HepG2 (cell line): ENCODE results near the gene RNF114. TPM values are rescaled to one million over a fixed set of nuclear protein-coding genes. Genes with fewer than 3 reads are reported as not detected.
A peak's percentile ranks its signal among the peaks of the same experiment; 100 is the strongest.

Source experiments
- CENPT ChIP-seq: sonication (generic); formaldehyde crosslinking; IDR thresholded peaks from 2 replicates; pipeline ENCODE4 v1.8.0; 2022; ENCODE audit warnings: low read depth, mild to moderate bottlenecking, moderate library complexity, missing genetic modification reagents
- DDIT3 ChIP-seq: sonication (generic); formaldehyde crosslinking; IDR thresholded peaks from 2 replicates; pipeline ENCODE4 v1.4.0; 2020; ENCODE audit warnings: mild to moderate bottlenecking, missing genetic modification reagents
- DPF2 ChIP-seq: sonication (generic); formaldehyde crosslinking; IDR thresholded peaks from 2 replicates; pipeline ENCODE4 v1.4.0; 2020; ENCODE audit warnings: mild to moderate bottlenecking, low read depth, missing genetic modification reagents, borderline replicate concordance
- HMG20B ChIP-seq: conservative IDR thresholded peaks from 2 replicates; pipeline ENCODE4 v1.6.1; 2016; ENCODE audit warnings: missing genetic modification reagents, missing compliant biosample characterization
- HNF4A ChIP-seq: sonication (generic); formaldehyde crosslinking; IDR thresholded peaks from 2 replicates; pipeline ENCODE4 v1.4.0; 2020; ENCODE audit warnings: missing genetic modification reagents
- MTF2 ChIP-seq: sonication (generic); formaldehyde crosslinking; IDR thresholded peaks from 2 replicates; pipeline ENCODE4 v1.5.0; 2020; ENCODE audit warnings: missing genetic modification reagents, borderline replicate concordance
- RBM22 ChIP-seq: fragments of 200-400 bp; formaldehyde crosslinking; optimal IDR thresholded peaks from 2 replicates; pipeline ENCODE3; 2017; ENCODE audit warnings: mild to moderate bottlenecking, low read length, moderate library complexity
- SIX1 ChIP-seq: sonication (generic); formaldehyde crosslinking; IDR thresholded peaks from 2 replicates; pipeline ENCODE4 v1.4.0; 2020; ENCODE audit warnings: missing genetic modification reagents, borderline replicate concordance
- SYNCRIP ChIP-seq: fragments of 200-400 bp; formaldehyde crosslinking; IDR thresholded peaks from 2 replicates; pipeline ENCODE4 v1.6.1; 2018; ENCODE audit warnings: mild to moderate bottlenecking, low read depth, low read length; ENCODE audit not compliant: insufficient read depth
- ZBTB10 ChIP-seq: sonication (generic); formaldehyde crosslinking; IDR thresholded peaks from 2 replicates; pipeline ENCODE4 v1.4.0; 2020; ENCODE audit warnings: missing genetic modification reagents, borderline replicate concordance
- ZBTB26 ChIP-seq: IDR thresholded peaks from 2 replicates; pipeline ENCODE4 v1.6.1; 2016; ENCODE audit warnings: missing compliant biosample characterization, missing genetic modification reagents, borderline replicate concordance
- ZBTB46 ChIP-seq: sonication (generic); formaldehyde crosslinking; IDR thresholded peaks from 2 replicates; pipeline ENCODE4 v1.4.0; 2020; ENCODE audit warnings: mild to moderate bottlenecking, missing genetic modification reagents, borderline replicate concordance
- ZNF326 ChIP-seq: sonication (generic); formaldehyde crosslinking; IDR thresholded peaks from 2 replicates; pipeline ENCODE4 v1.4.0; 2020; ENCODE audit warnings: missing genetic modification reagents, borderline replicate concordance
- ZNF460 ChIP-seq: sonication (generic); formaldehyde crosslinking; IDR thresholded peaks from 2 replicates; pipeline ENCODE4 v1.5.1; 2020; ENCODE audit warnings: missing genetic modification reagents, mild to moderate bottlenecking, borderline replicate concordance
- ZNF83 ChIP-seq: sonication (generic); formaldehyde crosslinking; IDR thresholded peaks from 2 replicates; pipeline ENCODE4 v1.4.0; 2020; ENCODE audit warnings: missing genetic modification reagents, mild to moderate bottlenecking, borderline replicate concordance
- polyA plus RNA-seq, 8 experiments: library from polyadenylated mRNA; depleted of rRNA in 3 of 8; stranded (reverse) in 7 of 8; unstranded in 1 of 8; fragments of >200 nt; fragmentation: Illumina TruSeq in 4 of 8; extraction: Trizol in 4 of 8; gene quantifications; 2 replicates each; pipeline versions ENCODE4 v1.2.1 to v1.2.3, GENCODE V29; 2011 to 2016; ENCODE audit warnings: low read depth in 4 of 8, missing spikeins in 1 of 8, mixed read lengths in 1 of 8; ENCODE audit not compliant: insufficient read depth in 1 of 8
- total RNA-seq, 5 experiments: library from RNA; depleted of rRNA; stranded (reverse); fragments of >200 nt; fragmentation: Illumina TruSeq; extraction: Trizol; gene quantifications; 2 replicates each; pipeline ENCODE4 v1.2.3, GENCODE V29; 2016; ENCODE audit warnings: low read depth in 1 of 5
- TF ChIP-seq, protein P1 (sequence below): sonication (generic); formaldehyde crosslinking; IDR thresholded peaks from 2 replicates; pipeline ENCODE4 v1.8.1; 2022; ENCODE audit warnings: mild to moderate bottlenecking, missing genetic modification reagents
- TF ChIP-seq, protein P2 (sequence below): sonication (generic); formaldehyde crosslinking; IDR thresholded peaks from 2 replicates; pipeline ENCODE4 v1.4.0; 2020; ENCODE audit warnings: missing genetic modification reagents, mild to moderate bottlenecking, borderline replicate concordance

RNF114 gene
- total and polyA plus RNA-seq, 2 of the 13 experiments (the other 11 are each of a cell fraction or from before 2014, with no cell fraction given) = 119 to 126 TPM

- TF ChIP-seq ZBTB10 (CRISPR knock-in tag) = peak; percentile 85
- TF ChIP-seq ZBTB26 (CRISPR knock-in tag) = peak; percentile 89
- peak; percentile 99 for TF ChIP-seq ZNF83 (CRISPR knock-in tag)
- TF ChIP-seq ZBTB46 (CRISPR knock-in tag) = no peak
- TF ChIP-seq RBM22 = peak; percentile 61
- TF ChIP-seq ZNF326 = peak; percentile 78; the same call in 1 of the 2 replicates
- TF ChIP-seq ZNF460 (CRISPR knock-in tag) = no peak
- TF ChIP-seq SYNCRIP = no peak
- TF ChIP-seq, protein P1, sequence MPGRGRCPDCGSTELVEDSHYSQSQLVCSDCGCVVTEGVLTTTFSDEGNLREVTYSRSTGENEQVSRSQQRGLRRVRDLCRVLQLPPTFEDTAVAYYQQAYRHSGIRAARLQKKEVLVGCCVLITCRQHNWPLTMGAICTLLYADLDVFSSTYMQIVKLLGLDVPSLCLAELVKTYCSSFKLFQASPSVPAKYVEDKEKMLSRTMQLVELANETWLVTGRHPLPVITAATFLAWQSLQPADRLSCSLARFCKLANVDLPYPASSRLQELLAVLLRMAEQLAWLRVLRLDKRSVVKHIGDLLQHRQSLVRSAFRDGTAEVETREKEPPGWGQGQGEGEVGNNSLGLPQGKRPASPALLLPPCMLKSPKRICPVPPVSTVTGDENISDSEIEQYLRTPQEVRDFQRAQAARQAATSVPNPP (CRISPR knock-in tag) = peak; percentile 89; the same call in 1 of the 2 replicates
- TF ChIP-seq CENPT (CRISPR knock-in tag) = peak; percentile 89; the same call in 1 of the 2 replicates
- 0 out of 2 replicates have a peak, but pooled peaks have one; percentile 13 for TF ChIP-seq SIX1 (CRISPR knock-in tag)
- peak; percentile 39 for TF ChIP-seq HMG20B (CRISPR knock-in tag)
- no peak for TF ChIP-seq DPF2 (CRISPR knock-in tag)
- no peak for TF ChIP-seq HNF4A (CRISPR knock-in tag)
- TF ChIP-seq, protein P2, sequence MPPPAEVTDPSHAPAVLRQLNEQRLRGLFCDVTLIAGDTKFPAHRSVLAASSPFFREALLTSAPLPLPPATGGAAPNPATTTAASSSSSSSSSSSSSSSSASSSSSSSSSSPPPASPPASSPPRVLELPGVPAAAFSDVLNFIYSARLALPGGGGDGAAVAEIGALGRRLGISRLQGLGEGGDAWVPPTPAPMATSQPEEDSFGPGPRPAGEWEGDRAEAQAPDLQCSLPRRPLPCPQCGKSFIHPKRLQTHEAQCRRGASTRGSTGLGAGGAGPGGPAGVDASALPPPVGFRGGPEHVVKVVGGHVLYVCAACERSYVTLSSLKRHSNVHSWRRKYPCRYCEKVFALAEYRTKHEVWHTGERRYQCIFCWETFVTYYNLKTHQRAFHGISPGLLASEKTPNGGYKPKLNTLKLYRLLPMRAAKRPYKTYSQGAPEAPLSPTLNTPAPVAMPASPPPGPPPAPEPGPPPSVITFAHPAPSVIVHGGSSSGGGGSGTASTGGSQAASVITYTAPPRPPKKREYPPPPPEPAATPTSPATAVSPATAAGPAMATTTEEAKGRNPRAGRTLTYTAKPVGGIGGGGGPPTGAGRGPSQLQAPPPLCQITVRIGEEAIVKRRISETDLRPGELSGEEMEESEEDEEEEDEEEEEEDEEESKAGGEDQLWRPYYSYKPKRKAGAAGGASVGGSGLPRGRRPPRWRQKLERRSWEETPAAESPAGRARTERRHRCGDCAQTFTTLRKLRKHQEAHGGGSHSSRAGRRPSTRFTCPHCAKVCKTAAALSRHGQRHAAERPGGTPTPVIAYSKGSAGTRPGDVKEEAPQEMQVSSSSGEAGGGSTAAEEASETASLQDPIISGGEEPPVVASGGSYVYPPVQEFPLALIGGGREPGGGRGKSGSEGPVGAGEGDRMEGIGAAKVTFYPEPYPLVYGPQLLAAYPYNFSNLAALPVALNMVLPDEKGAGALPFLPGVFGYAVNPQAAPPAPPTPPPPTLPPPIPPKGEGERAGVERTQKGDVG (CRISPR knock-in tag) = peak; percentile 60
- TF ChIP-seq DDIT3 (CRISPR knock-in tag) = no peak
- no peak for TF ChIP-seq MTF2 (CRISPR knock-in tag)
Measured at GRCh38 chr20:49982346-49983122, 46.3 kb downstream of the RNF114 start, which contains the start of gene SNAI1 (continued).
